OCI-LY1 (cell line): ENCODE data around the gene NNT.
"Not testable (repeated sequence)": the region's sequence is repeated elsewhere in the genome, so short reads cannot be mapped to it uniquely, and the experiment has no call there.

Experiments
- H2AFZ ChIP-seq: fragments of 200-600 bp; sonication (generic), shearing (Covaris generic); 2 replicates; pipeline ENCODE4 v1.6.0; 2014; ENCODE audit warnings: antibody characterized with exemption, mild to moderate bottlenecking, low read length
- H3F3A ChIP-seq: fragments of 200-600 bp; sonication (generic), shearing (Covaris generic); 2 replicates; pipeline ENCODE4 v1.6.0; 2014; ENCODE audit warnings: mild to moderate bottlenecking, antibody characterized with exemption, low read length, moderate library complexity; ENCODE audit not compliant: insufficient read depth
- H3K27ac ChIP-seq: fragments of 200-600 bp; sonication (generic); 2 replicates; pipeline ENCODE4 v1.5.1; 2014; ENCODE audit warnings: low read length, mixed run types, mild to moderate bottlenecking, low read depth; ENCODE audit not compliant: poor library complexity, severe bottlenecking
- H3K27me3 ChIP-seq: fragments of 200-600 bp; sonication (generic); 2 replicates; pipeline ENCODE4 v1.6.0; 2014; ENCODE audit warnings: antibody characterized with exemption, mild to moderate bottlenecking, low read length, moderate library complexity; ENCODE audit not compliant: insufficient read depth
- H3K36me3 ChIP-seq: fragments of 200-600 bp; sonication (generic); 2 replicates; pipeline ENCODE4 v1.6.1; 2014; ENCODE audit warnings: mild to moderate bottlenecking, antibody characterized with exemption, low read length, moderate library complexity, mixed read lengths; ENCODE audit not compliant: insufficient read depth
- H3K4me1 ChIP-seq: fragments of 200-600 bp; sonication (generic); 2 replicates; pipeline ENCODE4 v1.5.1; 2014; ENCODE audit warnings: mild to moderate bottlenecking, low read length, moderate library complexity; ENCODE audit not compliant: insufficient read depth, severe bottlenecking
- H3K4me2 ChIP-seq: fragments of 200-600 bp; sonication (generic), shearing (Covaris generic); 2 replicates; pipeline ENCODE4 v1.6.1; 2014; ENCODE audit warnings: low read length
- H3K4me3 ChIP-seq: fragments of 200-600 bp; sonication (generic); 2 replicates; pipeline ENCODE4 v1.5.1; 2014; ENCODE audit warnings: low read length, low read depth, mild to moderate bottlenecking, mixed read lengths; ENCODE audit not compliant: poor library complexity, severe bottlenecking
- H3K79me2 ChIP-seq: fragments of 200-600 bp; shearing (Covaris generic); 2 replicates; pipeline ENCODE4 v1.6.1; 2016; ENCODE audit warnings: mixed run types, low read length, mixed read lengths; ENCODE audit not compliant: insufficient read depth
- H3K9ac ChIP-seq: fragments of 200-600 bp; sonication (generic), shearing (Covaris generic); 2 replicates; pipeline ENCODE4 v1.6.1; 2014; ENCODE audit warnings: mild to moderate bottlenecking, low read length, mixed read lengths
- H3K9me2 ChIP-seq: fragments of 200-600 bp; sonication (generic), shearing (Covaris generic); 2 replicates; pipeline ENCODE4 v1.6.1; 2014; ENCODE audit warnings: low read depth, mild to moderate bottlenecking, low read length, mixed read lengths
- H3K9me3 ChIP-seq: fragments of 200-600 bp; shearing (Covaris generic); 2 replicates; pipeline ENCODE4 v1.6.1; 2014; ENCODE audit warnings: low read length, mixed read lengths
- H4K20me1 ChIP-seq: fragments of 200-600 bp; sonication (generic), shearing (Covaris generic); 2 replicates; pipeline ENCODE4 v1.6.0; 2016; ENCODE audit warnings: mild to moderate bottlenecking, low read length; ENCODE audit not compliant: insufficient read depth
- CTCF ChIP-seq: fragments of 200-600 bp; sonication (generic), shearing (Covaris generic); IDR thresholded peaks from 2 replicates; pipeline ENCODE4 v1.5.1; 2017; ENCODE audit warnings: mild to moderate bottlenecking, antibody characterized with exemption, low read length, moderate library complexity, mixed read lengths
- EZH2 ChIP-seq: fragments of 200-600 bp; sonication (generic), shearing (Covaris generic); IDR thresholded peaks from 2 replicates; pipeline ENCODE4 v1.8.0; 2017; ENCODE audit warnings: borderline replicate concordance, mixed run types, mild to moderate bottlenecking, antibody characterized with exemption, low read length, moderate library complexity, mixed read lengths

The NNT gene

DNA sequence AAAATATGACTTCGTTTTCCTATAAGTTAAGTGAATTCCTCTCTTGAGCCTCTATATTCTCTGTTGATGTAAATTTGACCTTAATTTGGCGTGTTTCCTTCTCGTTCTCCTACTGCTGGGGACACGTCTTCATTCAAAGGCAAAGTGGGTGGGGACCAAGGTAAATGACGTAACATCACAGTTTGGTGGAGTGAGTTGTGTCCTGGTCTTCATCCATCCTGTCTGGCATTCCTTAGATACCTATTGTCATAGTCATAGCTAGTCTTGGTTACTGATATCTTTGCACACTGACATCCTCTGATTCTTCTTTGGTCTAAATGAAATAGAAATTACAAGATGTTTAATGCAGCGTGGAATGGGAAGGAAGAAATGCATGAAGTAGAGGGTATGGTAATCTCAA is 108.5 kb downstream of the NNT start:
- peaks cover under 1% of the 10 kb centered on the region; the same call in 1 of the 2 replicates for H3K36me3 ChIP-seq
- no peak overlapping the region for H3K27ac ChIP-seq
- no peak overlapping the region for H3K4me2 ChIP-seq
- no peak overlapping the region for H3K9ac ChIP-seq
- H3F3A ChIP-seq: no peaks in the 10 kb centered on the region
- H3K79me2 ChIP-seq: no peaks in the 10 kb centered on the region
- H3K4me1 ChIP-seq: no peaks in the 10 kb centered on the region
- no peaks in the 10 kb centered on the region for H3K27me3 ChIP-seq
- H2AFZ ChIP-seq: no peak overlapping the region
- H3K4me3 ChIP-seq: no peak overlapping the region
- no peaks in the 10 kb centered on the region for H3K9me2 ChIP-seq
- H4K20me1 ChIP-seq: no peaks in the 10 kb centered on the region
- TF ChIP-seq CTCF: no peak
- TF ChIP-seq EZH2: no peak
- H3K9me3 ChIP-seq: no peaks in the 10 kb centered on the region

- no peak for TF ChIP-seq EZH2
- no peak for TF ChIP-seq CTCF
- no peaks in the 10 kb centered on the region for H3K4me1 ChIP-seq
- no peak overlapping the region for H3K27ac ChIP-seq
- H2AFZ ChIP-seq: no peak overlapping the region
- H3K4me2 ChIP-seq: no peak overlapping the region
- H3K36me3 ChIP-seq: no peaks in the 10 kb centered on the region
- H3F3A ChIP-seq: no peaks in the 10 kb centered on the region
- no peaks in the 10 kb centered on the region for H3K27me3 ChIP-seq
- H3K9me3 ChIP-seq: no peaks in the 10 kb centered on the region
- H3K4me3 ChIP-seq: no peak overlapping the region
- H4K20me1 ChIP-seq: no peaks in the 10 kb centered on the region
- no peaks in the 10 kb centered on the region for H3K9me2 ChIP-seq
- no peaks in the 10 kb centered on the region for H3K79me2 ChIP-seq
- no peak overlapping the region for H3K9ac ChIP-seq
Observed at GRCh38 chr5:43712081-43712480, 109.1 kb downstream of the NNT start.

GRCh38 chr5:43719783-43720182 is 116.8 kb downstream of the NNT start:
- H3K79me2 ChIP-seq, H3K27ac ChIP-seq, H2AFZ ChIP-seq, H3K4me3 ChIP-seq, H3K9me3 ChIP-seq, H3K9me2 ChIP-seq, H3K36me3 ChIP-seq, H4K20me1 ChIP-seq, H3K9ac ChIP-seq, H3K4me1 ChIP-seq, H3K4me2 ChIP-seq, H3K27me3 ChIP-seq, H3F3A ChIP-seq: not testable (repeated sequence)

DNA sequence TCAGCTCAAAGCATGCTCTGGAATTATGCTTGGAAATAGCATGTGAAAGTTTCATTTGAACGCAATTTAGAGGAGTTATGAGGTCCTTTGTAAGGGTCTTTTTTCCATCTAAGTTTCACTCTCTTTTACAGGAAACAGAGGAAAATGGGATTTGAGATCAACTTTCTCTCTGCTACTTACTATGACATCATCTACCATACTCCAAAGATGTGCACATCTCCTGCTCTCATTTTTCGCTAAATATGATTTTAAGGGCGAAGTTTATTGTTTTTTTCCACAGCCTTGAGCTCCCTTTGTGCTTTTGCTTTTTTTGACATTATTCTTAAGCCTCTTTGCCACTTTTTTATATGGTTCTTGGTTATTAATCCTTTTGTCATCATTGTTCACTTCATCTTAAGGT is 125.6 kb downstream of the NNT start:
- TF ChIP-seq EZH2 (no peak), CTCF (no peak)

More for the DNA sequence above, 125.6 kb downstream of the NNT start:
- no peak overlapping the region for H3K27ac ChIP-seq
- H3K4me2 ChIP-seq: no peak overlapping the region
- no peak overlapping the region for H3K9ac ChIP-seq
- H3K9me3 ChIP-seq: no peaks in the 10 kb centered on the region
- no peaks in the 10 kb centered on the region for H4K20me1 ChIP-seq
- H3F3A ChIP-seq: no peaks in the 10 kb centered on the region
- no peaks in the 10 kb centered on the region for H3K4me1 ChIP-seq
- H3K4me3 ChIP-seq: no peak overlapping the region
- H3K36me3 ChIP-seq: no peaks in the 10 kb centered on the region
- H3K27me3 ChIP-seq: no peaks in the 10 kb centered on the region
- H2AFZ ChIP-seq: no peak overlapping the region
- H3K79me2 ChIP-seq: no peaks in the 10 kb centered on the region
- no peaks in the 10 kb centered on the region for H3K9me2 ChIP-seq
